ENCODE measurements around the gene NF1.

- no peak for TF ChIP-seq CTCF (IDR thresholded peaks at IDR 0.05 in 4 of 5, conservative IDR thresholded peaks at IDR 0.05 in 1 of 5)
- TF ChIP-seq POLR2A (IDR thresholded peaks at IDR 0.05) = no peak
These were observed 141.9 kb downstream of the NF1 start for GRCh38 chr17:31236712-31237111.
